ENCODE results near the gene CHODL. TPM values are rescaled to one million over a fixed set of nuclear protein-coding genes. Genes with fewer than 3 reads are reported as not detected.

CHODL gene
- total and polyA plus RNA-seq, 4 donors = 0.13 to 3.5 (median 0.27) TPM

DNA sequence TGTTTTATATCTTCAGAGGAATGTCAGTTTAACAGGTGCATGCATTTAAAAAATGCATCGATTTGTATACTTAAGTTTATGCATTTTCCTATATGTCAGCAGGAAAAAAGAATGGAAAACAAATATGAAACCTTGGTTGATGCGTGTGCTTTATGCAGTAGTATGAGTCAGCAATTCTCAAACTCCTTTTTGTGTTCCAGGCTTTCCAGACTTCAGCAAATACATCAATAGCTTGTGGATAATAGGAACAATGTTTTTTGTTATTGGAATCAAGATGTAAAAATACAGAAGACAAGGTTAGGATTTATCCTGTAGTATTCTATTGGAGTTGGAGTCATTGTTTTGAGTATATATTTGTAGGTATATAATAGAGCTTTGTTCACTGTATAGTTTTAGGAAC lies 45.2 kb downstream of the CHODL start:
- Histone ChIP-seq H3K9me3 (ENCODE audit: control insufficient read depth in 4 of 4, insufficient read depth in 3 of 4, low read length in 3 of 4) (no peaks in the 10 kb centered on the region), H3K4me1 (ENCODE audit: control insufficient read depth in 5 of 5, insufficient read depth in 5 of 5, low read length in 5 of 5) (no peaks in the 10 kb centered on the region), H3K36me3 (ENCODE audit: control insufficient read depth in 4 of 4, insufficient read depth in 4 of 4, low read length in 4 of 4) (no peaks in the 10 kb centered on the region), H3K27me3 (ENCODE audit: control insufficient read depth in 3 of 3, insufficient read depth in 3 of 3, low read length in 2 of 3) (peaks cover 0 to 2% (median 0%) of the 10 kb centered on the region in 3 donors), H3K9ac (ENCODE audit: insufficient read depth in 1 of 2, low read length in 2 of 2) (no peak overlapping the region), H3K4me3 (no peak overlapping the region), H3K27ac (ENCODE audit: low read depth in 1 of 2, low read length in 1 of 2) (no peak overlapping the region)
- WGBS, 2 donors = 70 to 76% methylated on average over 2 of the region's 2 CpGs
- DNase-seq (no peak), ATAC-seq (ENCODE audit: insufficient read depth, low FRiP score) (no peak)
- TF ChIP-seq CTCF (IDR thresholded peaks at IDR 0.05; ENCODE audit: control extremely low read depth, extremely low read depth) = no peak

DNA sequence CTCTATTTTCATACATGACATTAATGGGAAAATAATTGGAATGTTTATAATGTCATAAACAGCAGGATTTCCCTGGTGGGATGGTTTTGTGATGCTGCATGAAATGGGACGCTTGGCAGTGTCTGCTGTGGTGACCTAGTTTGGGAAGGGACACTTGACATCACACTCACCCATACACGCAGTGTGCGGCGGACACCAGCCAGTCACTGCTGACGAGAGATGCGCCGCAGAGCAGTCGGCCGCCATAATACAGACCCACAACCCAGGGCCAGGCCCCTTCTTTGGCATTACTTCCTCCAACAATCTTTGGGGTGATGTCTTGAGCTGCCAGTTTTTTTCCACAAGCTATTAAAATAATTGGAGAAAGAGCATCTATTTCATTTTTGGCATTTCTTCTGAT lies 49.5 kb downstream of the CHODL start:
- Histone ChIP-seq H3K36me3 (ENCODE audit: control insufficient read depth in 4 of 4, insufficient read depth in 4 of 4, low read length in 4 of 4) (no peaks in the 10 kb centered on the region), H3K4me3 (no peak overlapping the region), H3K4me1 (ENCODE audit: control insufficient read depth in 5 of 5, insufficient read depth in 5 of 5, low read length in 5 of 5) (no peaks in the 10 kb centered on the region), H3K27ac (ENCODE audit: low read depth in 1 of 2, low read length in 1 of 2) (no peak overlapping the region), H3K9me3 (ENCODE audit: control insufficient read depth in 4 of 4, insufficient read depth in 3 of 4, low read length in 3 of 4) (no peaks in the 10 kb centered on the region), H3K9ac (ENCODE audit: insufficient read depth in 1 of 2, low read length in 2 of 2) (no peak overlapping the region), H3K27me3 (ENCODE audit: control insufficient read depth in 3 of 3, insufficient read depth in 3 of 3, low read length in 2 of 3) (peaks cover 0 to 2% (median 0%) of the 10 kb centered on the region in 3 donors)
- TF ChIP-seq CTCF (IDR thresholded peaks at IDR 0.05; ENCODE audit: control extremely low read depth, extremely low read depth) = no peak
- DNase-seq = no peak
- 90 to 93% methylated on average over 9 of the region's 9 CpGs for WGBS, 2 donors
- no peak for ATAC-seq (ENCODE audit: insufficient read depth, low FRiP score)

DNA sequence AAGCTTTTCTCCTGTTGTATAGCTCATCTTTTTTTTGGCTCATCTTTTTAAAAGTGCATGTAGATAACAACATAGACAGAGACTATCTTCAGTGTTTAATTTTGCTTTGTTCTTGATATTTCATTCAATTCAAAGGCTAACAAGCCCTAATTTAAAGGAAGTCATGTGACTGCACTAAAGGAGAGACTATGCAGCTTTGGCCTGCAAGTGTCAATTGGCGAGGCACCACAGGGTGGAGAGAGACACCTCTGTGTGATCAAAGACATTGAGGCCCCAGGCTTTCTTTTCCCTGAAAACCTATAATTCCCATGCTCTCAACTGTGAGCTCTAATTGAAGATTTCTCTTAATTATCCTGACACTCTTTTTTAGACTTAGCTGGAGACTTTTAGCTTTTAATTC lies 53.6 kb downstream of the CHODL start:
- Histone ChIP-seq H3K4me3 (no peak overlapping the region), H3K4me1 (ENCODE audit: control insufficient read depth in 5 of 5, insufficient read depth in 5 of 5, low read length in 5 of 5) (no peaks in the 10 kb centered on the region), H3K9ac (ENCODE audit: insufficient read depth in 1 of 2, low read length in 2 of 2) (no peak overlapping the region), H3K27ac (ENCODE audit: low read depth in 1 of 2, low read length in 1 of 2) (no peak overlapping the region), H3K27me3 (ENCODE audit: control insufficient read depth in 3 of 3, insufficient read depth in 3 of 3, low read length in 2 of 3) (no peaks in the 10 kb centered on the region), H3K36me3 (ENCODE audit: control insufficient read depth in 4 of 4, insufficient read depth in 4 of 4, low read length in 4 of 4) (no peaks in the 10 kb centered on the region), H3K9me3 (ENCODE audit: control insufficient read depth in 4 of 4, insufficient read depth in 3 of 4, low read length in 3 of 4) (no peaks in the 10 kb centered on the region)
- no peak for ATAC-seq (ENCODE audit: insufficient read depth, low FRiP score)
- no peak for TF ChIP-seq CTCF (IDR thresholded peaks at IDR 0.05; ENCODE audit: control extremely low read depth, extremely low read depth)
- no peak for DNase-seq
- 67 to 87% methylated on average over 1 of the region's 1 CpG for WGBS, 2 donors

Other genes starting within 250 kb of the CHODL start
- not detected for gene TMPRSS15, start 159.0 kb downstream of the CHODL start, total RNA-seq
- under 1 TPM in 1 of 2 donors, not detected in 1; 0.01 TPM for gene TMPRSS15, start 159.0 kb downstream of the CHODL start, polyA plus RNA-seq